B cell (primary cell): ENCODE measurements around the gene HIRA. TPM values are rescaled to one million over a fixed set of nuclear protein-coding genes. Genes with fewer than 3 reads are reported as not detected.
A peak's percentile ranks its signal among the peaks of the same experiment; 100 is the strongest.

ENCODE experiments used
- ATAC-seq: fragments of 200-7000 bp; cut with Tn5 transposase; one replicate; pipeline ENCODE4 v1.10.0; 2021; ENCODE audit warnings: low read depth, mild to moderate bottlenecking, moderate number of reproducible peaks, moderate library complexity
- CTCF ChIA-PET: fragments of 350-600 bp; sonication (Branson Sonifier 250); formaldehyde crosslinking; loops from one replicate; lab custom pipeline; 2021; ENCODE audit warnings: antibody characterized with exemption, inconsistent platforms; lab: Charles Lee
- POLR2A ChIA-PET: fragments of 350-600 bp; sonication (Branson Sonifier 250); formaldehyde crosslinking; loops from one replicate; lab custom pipeline; 2021; ENCODE audit warnings: antibody characterized with exemption; lab: Charles Lee
- DNase-seq: peaks from one replicate; pipeline ENCODE4 v3.0.0; 2013
- H2AFZ ChIP-seq: 2 replicates; pipeline ENCODE4 v1.6.1; 2012; ENCODE audit warnings: mild to moderate bottlenecking, low read depth, low read length; ENCODE audit not compliant: insufficient read depth, poor library complexity, severe bottlenecking
- H3K27ac ChIP-seq, 2 donors: 1 replicate in 1 of 2; 2 replicates in 1 of 2; pipeline ENCODE4 v1.5.1; 2012 to 2013; ENCODE audit warnings: low read length in 2 of 2, mild to moderate bottlenecking in 2 of 2, moderate library complexity in 1 of 2
- H3K27me3 ChIP-seq, 4 experiments: fragments of 200-600 bp in 1 of 4; sonication (generic) in 1 of 4; replicated peaks in 1 of 4; 1 replicate in 2 of 4; 2 replicates in 2 of 4; pipeline versions ENCODE4 v1.6.1 to v1.7.0; 2013 to 2016; ENCODE audit warnings: low read length in 3 of 4, mild to moderate bottlenecking in 2 of 4, mixed read lengths in 1 of 4, moderate library complexity in 1 of 4; ENCODE audit not compliant: insufficient read depth in 4 of 4, control insufficient read depth in 3 of 4; ENCODE audit errors: control extremely low read depth in 1 of 4
- H3K36me3 ChIP-seq, 2 experiments: replicated peaks in 1 of 2; 1 replicate in 1 of 2; 2 replicates in 1 of 2; pipeline versions ENCODE4 v1.6.1 to v1.7.1; 2013; ENCODE audit warnings: low read length in 1 of 2; ENCODE audit not compliant: insufficient read depth in 2 of 2, control insufficient read depth in 1 of 2; ENCODE audit errors: control extremely low read depth in 1 of 2, extremely low read depth in 1 of 2
- H3K4me1 ChIP-seq, 2 donors: fragments of 200-600 bp in 1 of 2; sonication (generic) in 1 of 2; 1 replicate in 1 of 2; 2 replicates in 1 of 2; pipeline versions ENCODE4 v1.5.1 to v1.6.1; 2013 to 2017; ENCODE audit warnings: low read length in 2 of 2; ENCODE audit not compliant: control insufficient read depth in 2 of 2, insufficient read depth in 2 of 2
- H3K4me2 ChIP-seq: replicated peaks from 2 replicates; pipeline ENCODE3; 2012; ENCODE audit warnings: mild to moderate bottlenecking, low read depth, low read length; ENCODE audit not compliant: poor library complexity, severe bottlenecking
- H3K4me3 ChIP-seq, 5 experiments: fragments of 200-600 bp in 1 of 5; sonication (generic) in 1 of 5; 1 replicate in 3 of 5; 2 replicates in 2 of 5; pipeline versions ENCODE4 v1.5.1 to v1.7.0; 2011 to 2016; ENCODE audit warnings: low read length in 4 of 5, mild to moderate bottlenecking in 4 of 5, low read depth in 2 of 5, control low read depth in 1 of 5, moderate library complexity in 1 of 5; ENCODE audit not compliant: insufficient read depth in 1 of 5; ENCODE audit errors: control extremely low read depth in 1 of 5, extremely low read depth in 1 of 5
- H3K79me2 ChIP-seq: fragments of 200-600 bp; sonication (generic); one replicate; pipeline ENCODE4 v1.6.0; 2016; ENCODE audit warnings: low read length; ENCODE audit not compliant: control insufficient read depth, insufficient read depth
- H3K9ac ChIP-seq: fragments of 200-600 bp; sonication (generic); 2 replicates; pipeline ENCODE4 v1.6.1; 2017; ENCODE audit warnings: mild to moderate bottlenecking, low read length, moderate library complexity
- H3K9me3 ChIP-seq, 3 donors: one replicate each; pipeline versions ENCODE4 v1.6.1 to v1.7.1; 2013; ENCODE audit warnings: low read length in 2 of 3; ENCODE audit not compliant: control insufficient read depth in 2 of 3, insufficient read depth in 1 of 3; ENCODE audit errors: control extremely low read depth in 1 of 3
- H4K20me1 ChIP-seq: 2 replicates; pipeline ENCODE4 v1.6.0; 2012; ENCODE audit warnings: mild to moderate bottlenecking, low read length; ENCODE audit not compliant: insufficient read depth, control insufficient read depth, poor library complexity, severe bottlenecking
- H3K27ac Mint-ChIP-seq: one replicate; pipeline ENCODE4 v1.8.0; 2021; ENCODE audit warnings: mixed read lengths
- H3K27me3 Mint-ChIP-seq: one replicate; pipeline ENCODE4 v1.8.0; 2021; ENCODE audit warnings: mixed read lengths
- H3K4me1 Mint-ChIP-seq: one replicate; pipeline ENCODE4 v1.8.0; 2021; ENCODE audit warnings: mixed read lengths
- H3K4me3 Mint-ChIP-seq: one replicate; pipeline ENCODE4 v1.8.0; 2021; ENCODE audit warnings: mixed read lengths
- H3K9me3 Mint-ChIP-seq: one replicate; pipeline ENCODE4 v1.8.0; 2022; ENCODE audit warnings: mixed read lengths; ENCODE audit not compliant: insufficient read depth
- CTCF ChIP-seq: fragments of 200-600 bp; IDR thresholded peaks from one replicate; pipeline ENCODE4 v1.8.0; 2022; ENCODE audit warnings: antibody characterized with exemption, mild to moderate bottlenecking
- EZH2 ChIP-seq: IDR thresholded peaks from 2 replicates; pipeline ENCODE4 v1.6.1; 2012; ENCODE audit warnings: borderline replicate concordance, low read depth, mild to moderate bottlenecking, moderate library complexity, low read length; ENCODE audit not compliant: insufficient read depth, poor library complexity, severe bottlenecking
- WGBS: methylation state at CpG from one replicate; pipeline ENCODE4 v1.1.5; 2013; ENCODE audit warnings: missing lambda C conversion rate; ENCODE audit not compliant: insufficient coverage; 5-methylcytosine and 5-hydroxymethylcytosine counted together
- intact Hi-C: fragments of 100-400 bp; cut with micrococcal nuclease; formaldehyde crosslinking; loops from one replicate; pipeline ENCODE4 v1.10.0; 2022
- polyA plus RNA-seq: library from polyadenylated mRNA; depleted of rRNA; stranded (reverse); fragments of >200 nt; gene quantifications from 2 replicates; pipeline ENCODE4 v1.2.3, GENCODE V29; 2012
- total RNA-seq, 2 donors: library from RNA; stranded (reverse); fragments of 120-200 nt in 1 of 2; gene quantifications; 1 replicate in 1 of 2; 2 replicates in 1 of 2; pipeline versions ENCODE4 v1.2.3 to v1.2.4, GENCODE V29; 2013 to 2022

The HIRA gene
- total and polyA plus RNA-seq, 2 donors (not counting 1 experiment from before 2014, with no cell fraction given) = 28.3 to 34.5 TPM

- no peaks in the 10 kb centered on the region for H3K27me3 Mint-ChIP-seq
- H3K36me3 ChIP-seq = peaks cover 16 to 77% of the 10 kb centered on the region in 2 experiments
Observed at GRCh38 chr22:19341500-19341899, 90.0 kb downstream of the HIRA start.

GRCh38 chr22:19337137-19337536 lies 94.4 kb downstream of the HIRA start:
- POLR2A ChIA-PET = no interaction called here
- peaks cover 29% of the 10 kb centered on the region for H3K9me3 Mint-ChIP-seq

More at GRCh38 chr22:19341500-19341899, 90.0 kb downstream of the HIRA start:
- H3K9me3 Mint-ChIP-seq = peaks cover 17% of the 10 kb centered on the region
- no peak overlapping the region for H3K27ac Mint-ChIP-seq
- Histone ChIP-seq H3K9me3 (peaks cover 8 to 22% (median 19%) of the 10 kb centered on the region in 3 donors), H2AFZ (no peak overlapping the region), H3K79me2 (peaks cover 23% of the 10 kb centered on the region), H3K4me2 (no peak overlapping the region), H3K4me3 (no peak overlapping the region), H3K27me3 (no peaks in the 10 kb centered on the region), H4K20me1 (no peaks in the 10 kb centered on the region), H3K27ac (no peak overlapping the region), H3K4me1 (no peaks in the 10 kb centered on the region), H3K9ac (no peak overlapping the region)
- no peak for ATAC-seq
- CTCF ChIA-PET = interaction anchor here (0.6 kb wide), 1 partner anchor 327 kb away, joined by 3 read pairs; no protein-coding TSS in a partner anchor
- no peak overlapping the region for H3K4me3 Mint-ChIP-seq
- H3K4me1 Mint-ChIP-seq = peaks cover 2% of the 10 kb centered on the region
- TF ChIP-seq CTCF (no peak), EZH2 (no peak)
- no peak for DNase-seq
- WGBS = 100% methylated on average over 1 of the region's 3 CpGs
- intact Hi-C loops = no loop called here
- POLR2A ChIA-PET = no interaction called here

More at GRCh38 chr22:19337137-19337536, 94.4 kb downstream of the HIRA start:
- DNase-seq = no peak
- no peaks in the 10 kb centered on the region for H3K27me3 ChIP-seq
- Mint-ChIP-seq H3K27ac (no peak overlapping the region), H3K4me3 (no peak overlapping the region), H3K4me1 (peaks cover 2% of the 10 kb centered on the region), H3K27me3 (no peaks in the 10 kb centered on the region)
- CTCF ChIA-PET = no interaction called here
- ATAC-seq = no peak
- intact Hi-C loops = no loop called here
- no peak overlapping the region for H2AFZ ChIP-seq
- no peaks in the 10 kb centered on the region for H3K4me1 ChIP-seq
- TF ChIP-seq CTCF (no peak), EZH2 (no peak)
- WGBS = no CpG with 5 or more reads among the region's 2 CpGs
- no peaks in the 10 kb centered on the region for H4K20me1 ChIP-seq
- H3K79me2 ChIP-seq = peaks cover 30% of the 10 kb centered on the region
- H3K4me2 ChIP-seq = no peak overlapping the region
- no peak overlapping the region for H3K27ac ChIP-seq
- H3K9me3 ChIP-seq = peaks cover 14 to 49% (median 44%) of the 10 kb centered on the region in 3 donors
- H3K4me3 ChIP-seq = peak overlapping the region in 1 of 5 experiments; percentile 23
- no peak overlapping the region for H3K9ac ChIP-seq
- H3K36me3 ChIP-seq = peaks cover 16 to 73% of the 10 kb centered on the region in 2 experiments
